Fibroblast of lung (primary cell): ENCODE measurements around the gene RABAC1. TPM values are rescaled to one million over a fixed set of nuclear protein-coding genes. Genes with fewer than 3 reads are reported as not detected.

ENCODE experiments used
- DNase-seq, 2 donors: peaks; one replicate each; pipeline versions ENCODE4 v3.0.0 to v3.0.0-alpha.2; 2010; ENCODE audit warnings: low read depth in 2 of 2
- H2AFZ ChIP-seq: 2 replicates; pipeline ENCODE4 v1.5.1; 2012; ENCODE audit warnings: low read length, control low read depth, inconsistent platforms
- H3K27ac ChIP-seq: 2 replicates; pipeline ENCODE4 v1.5.1; 2011; ENCODE audit warnings: low read length, control low read depth; ENCODE audit not compliant: insufficient read depth
- H3K27me3 ChIP-seq: 2 replicates; pipeline ENCODE4 v1.5.1; 2011; ENCODE audit warnings: mild to moderate bottlenecking, low read length; ENCODE audit not compliant: control insufficient read depth, insufficient read depth
- H3K36me3 ChIP-seq: 2 replicates; pipeline ENCODE4 v1.5.1; 2011; ENCODE audit warnings: low read length; ENCODE audit not compliant: control insufficient read depth, insufficient read depth
- H3K4me1 ChIP-seq: 2 replicates; pipeline ENCODE4 v1.5.1; 2011; ENCODE audit warnings: low read length; ENCODE audit not compliant: control insufficient read depth, insufficient read depth; ENCODE audit errors: extremely low read depth
- H3K4me2 ChIP-seq: 2 replicates; pipeline ENCODE4 v1.5.1; 2011; ENCODE audit warnings: low read length, control low read depth; ENCODE audit not compliant: insufficient read depth; ENCODE audit errors: extremely low read depth
- H3K4me3 ChIP-seq, 4 experiments: fragments of 200-600 bp in 1 of 4; sonication (generic) in 1 of 4; replicated peaks in 1 of 4; 2 replicates each; pipeline ENCODE4 v1.5.1; 2011 to 2016; ENCODE audit warnings: low read length in 4 of 4, low read depth in 3 of 4, mild to moderate bottlenecking in 3 of 4, control low read depth in 2 of 4, inconsistent platforms in 1 of 4, mixed read lengths in 1 of 4; ENCODE audit not compliant: insufficient read depth in 1 of 4; ENCODE audit errors: control extremely low read depth in 1 of 4
- H3K79me2 ChIP-seq: 2 replicates; pipeline ENCODE4 v1.5.1; 2012; ENCODE audit warnings: mild to moderate bottlenecking, low read length, inconsistent platforms; ENCODE audit not compliant: control insufficient read depth, insufficient read depth
- H3K9ac ChIP-seq: 2 replicates; pipeline ENCODE4 v1.5.1; 2011; ENCODE audit warnings: mild to moderate bottlenecking, low read length, control low read depth; ENCODE audit not compliant: insufficient read depth
- H3K9me3 ChIP-seq: 2 replicates; pipeline ENCODE4 v1.5.1; 2012; ENCODE audit warnings: low read depth, low read length; ENCODE audit not compliant: control insufficient read depth, insufficient read depth
- H4K20me1 ChIP-seq: 2 replicates; pipeline ENCODE4 v1.5.1; 2011; ENCODE audit warnings: low read length; ENCODE audit not compliant: control insufficient read depth, insufficient read depth; ENCODE audit errors: extremely low read depth
- CTCF ChIP-seq, 2 donors: IDR thresholded peaks in 1 of 2; conservative IDR thresholded peaks in 1 of 2; 1 replicate in 1 of 2; 2 replicates in 1 of 2; pipeline ENCODE4 v1.5.1; 2011 to 2012; ENCODE audit warnings: low read length in 2 of 2, control low read depth in 1 of 2, inconsistent platforms in 1 of 2, low read depth in 1 of 2, mild to moderate bottlenecking in 1 of 2
- EZH2 ChIP-seq: IDR thresholded peaks from 2 replicates; pipeline ENCODE4 v1.5.1; 2012; ENCODE audit warnings: low read length, control low read depth, mild to moderate bottlenecking; ENCODE audit errors: missing control alignments
- polyA plus RNA-seq, 2 donors: library from polyadenylated mRNA; depleted of rRNA in 1 of 2; stranded (reverse) in 1 of 2; unstranded in 1 of 2; fragments of >200 nt; gene quantifications; 2 replicates each; pipeline ENCODE4 v1.2.1, GENCODE V29; 2011 to 2012; ENCODE audit warnings: missing spikeins in 1 of 2
- total RNA-seq: library from RNA; depleted of rRNA; stranded (reverse); fragments of >200 nt; gene quantifications from 2 replicates; pipeline ENCODE4 v1.2.1, GENCODE V29; 2014

Gene RABAC1
- total and polyA plus RNA-seq, 2 donors (not counting 1 experiment from before 2014, with no cell fraction given) = 163 to 193 TPM

- Histone ChIP-seq H3K4me1 (peaks cover 2% of the 10 kb centered on the region), H3K4me2 (no peak overlapping the region), H3K27me3 (peaks cover 19% of the 10 kb centered on the region), H2AFZ (no peak overlapping the region), H3K9ac (no peak overlapping the region), H3K4me3 (no peak overlapping the region), H4K20me1 (no peaks in the 10 kb centered on the region), H3K9me3 (no peaks in the 10 kb centered on the region), H3K36me3 (peaks cover 15% of the 10 kb centered on the region), H3K79me2 (no peaks in the 10 kb centered on the region), H3K27ac (no peak overlapping the region)
- DNase-seq = no peak
- TF ChIP-seq CTCF (conservative IDR thresholded peaks at IDR 0.05 in 1 of 2, IDR thresholded peaks at IDR 0.05 in 1 of 2; ENCODE audit: low read depth in 1 of 2, low read length in 2 of 2) (no peak), EZH2 (no peak)
Observed at GRCh38 chr19:41907994-41908615, 51.0 kb downstream of the RABAC1 start.

- Histone ChIP-seq H3K9me3 (no peaks in the 10 kb centered on the region), H4K20me1 (no peaks in the 10 kb centered on the region), H3K4me2 (no peak overlapping the region), H3K27ac (no peak overlapping the region), H3K4me1 (peaks cover 2% of the 10 kb centered on the region), H3K4me3 (no peak overlapping the region), H3K27me3 (peaks cover 14% of the 10 kb centered on the region), H3K9ac (no peak overlapping the region), H3K36me3 (peaks cover 21% of the 10 kb centered on the region), H3K79me2 (no peaks in the 10 kb centered on the region), H2AFZ (no peak overlapping the region)
- DNase-seq = no peak
- TF ChIP-seq EZH2 = no peak
- TF ChIP-seq CTCF (conservative IDR thresholded peaks at IDR 0.05 in 1 of 2, IDR thresholded peaks at IDR 0.05 in 1 of 2; ENCODE audit: low read depth in 1 of 2, low read length in 2 of 2) = no peak
Observed at GRCh38 chr19:41906916-41907680, 52.0 kb downstream of the RABAC1 start.

Other genes with a start within 250 kb of the RABAC1 start
- gene CEACAM6, start 203.8 kb downstream of the RABAC1 start, total RNA-seq = not detected in 2 replicates
- not detected in 2 replicates for gene CEACAM6, start 203.8 kb downstream of the RABAC1 start, polyA plus RNA-seq
- not detected in 2 replicates for gene CEACAM3, start 162.7 kb downstream of the RABAC1 start, total RNA-seq
- gene CEACAM3, start 162.7 kb downstream of the RABAC1 start, polyA plus RNA-seq = not detected in 2 replicates
- not detected in 2 replicates for gene LYPD4, start 114.6 kb downstream of the RABAC1 start, total RNA-seq
- gene LYPD4, start 114.6 kb downstream of the RABAC1 start, polyA plus RNA-seq = not detected in 2 replicates
- not detected in 2 replicates for gene DMRTC2, start 114.3 kb downstream of the RABAC1 start, total RNA-seq
- gene DMRTC2, start 114.3 kb downstream of the RABAC1 start, polyA plus RNA-seq = not detected in 2 replicates
- gene RPS19, start 99.1 kb downstream of the RABAC1 start, total RNA-seq = 1,183 and 1,320 TPM in 2 replicates
- gene RPS19, start 99.1 kb downstream of the RABAC1 start, polyA plus RNA-seq = 2,037 and 2,197 TPM in 2 replicates
- gene CD79A, start 82.0 kb downstream of the RABAC1 start, total RNA-seq = under 0.01 and 0.17 TPM in 2 replicates
- 0.07 and 0.17 TPM in 2 replicates for gene CD79A, start 82.0 kb downstream of the RABAC1 start, polyA plus RNA-seq
- gene ARHGEF1, start 76.1 kb downstream of the RABAC1 start, total RNA-seq = 21.6 TPM in 2 replicates
- 23.9 and 32.2 TPM in 2 replicates for gene ARHGEF1, start 76.1 kb downstream of the RABAC1 start, polyA plus RNA-seq
- gene ERFL, start 30.9 kb downstream of the RABAC1 start, total RNA-seq = under 0.01 TPM in 2 replicates
- gene ERFL, start 30.9 kb downstream of the RABAC1 start, polyA plus RNA-seq = 0.03 TPM in 1 of 2 replicates, not detected in the other
- under 0.01 and 0.17 TPM in 2 replicates for gene ATP1A3, start 34.9 kb upstream of the RABAC1 start, total RNA-seq
- gene ATP1A3, start 34.9 kb upstream of the RABAC1 start, polyA plus RNA-seq = 0.05 TPM in 1 of 2 replicates, not detected in the other
- gene GRIK5, start 110.9 kb upstream of the RABAC1 start, total RNA-seq = 0.77 and 3.5 TPM in 2 replicates
- gene GRIK5, start 110.9 kb upstream of the RABAC1 start, polyA plus RNA-seq = 0.03 and 0.69 TPM in 2 replicates
- 7.7 and 9.9 TPM in 2 replicates for gene ZNF574, start 116.8 kb upstream of the RABAC1 start, total RNA-seq
- 5.1 and 6.6 TPM in 2 replicates for gene ZNF574, start 116.8 kb upstream of the RABAC1 start, polyA plus RNA-seq
- under 0.01 and 0.17 TPM in 2 replicates for gene POU2F2, start 173.1 kb upstream of the RABAC1 start, total RNA-seq
- gene POU2F2, start 173.1 kb upstream of the RABAC1 start, polyA plus RNA-seq = 0.31 and 0.43 TPM in 2 replicates